A673 (cell line): ENCODE measurements around the gene ACOXL. TPM values are rescaled to one million over a fixed set of nuclear protein-coding genes. Genes with fewer than 3 reads are reported as not detected.

Experiments used
- BruUV-seq: library from RNA; stranded (reverse); fragments of 400-500 nt; replicated peaks from 2 replicates; lab custom pipeline; 2021; lab: Mats Ljungman, UMichigan
- CTCF ChIA-PET: fragments of 300-600 bp; sonication (Branson Sonifier 250); formaldehyde crosslinking; loops from one replicate; lab custom pipeline; 2022; ENCODE audit warnings: antibody characterized with exemption; lab: Charles Lee
- POLR2A ChIA-PET: fragments of 300-600 bp; sonication (Branson Sonifier 250); formaldehyde crosslinking; loops from one replicate; lab custom pipeline; 2022; ENCODE audit warnings: antibody characterized with exemption; ENCODE audit not compliant: low non-redundant PET; lab: Charles Lee
- DNase-seq: peaks from one replicate; pipeline ENCODE4 v3.0.0-alpha.2; 2015; ENCODE audit warnings: low spot score
- H3K27ac ChIP-seq: fragments of 200-600 bp; sonication (generic); 2 replicates; pipeline ENCODE4 v1.5.1; 2016; ENCODE audit warnings: mixed run types, low read depth, mild to moderate bottlenecking, mixed read lengths, antibody characterized with exemption, low read length; ENCODE audit not compliant: poor library complexity, severe bottlenecking
- H3K27me3 ChIP-seq: fragments of 200-600 bp; sonication (generic); replicated peaks from 2 replicates; pipeline ENCODE4 v1.6.1; 2017; ENCODE audit warnings: mixed run types, low read depth, mild to moderate bottlenecking, mixed read lengths, antibody characterized with exemption, low read length; ENCODE audit not compliant: insufficient read depth, poor library complexity
- H3K36me3 ChIP-seq: fragments of 200-600 bp; sonication (generic); 2 replicates; pipeline ENCODE4 v1.6.1; 2016; ENCODE audit warnings: mixed run types, mild to moderate bottlenecking, mixed read lengths, antibody characterized with exemption, low read length; ENCODE audit not compliant: insufficient read depth, poor library complexity, severe bottlenecking
- H3K4me1 ChIP-seq: fragments of 200-600 bp; sonication (generic); 2 replicates; pipeline ENCODE4 v1.6.1; 2017; ENCODE audit warnings: mixed run types, mild to moderate bottlenecking, mixed read lengths, antibody characterized with exemption, low read length; ENCODE audit not compliant: insufficient read depth, poor library complexity, severe bottlenecking
- H3K4me3 ChIP-seq: fragments of 200-600 bp; sonication (generic); 2 replicates; pipeline ENCODE4 v1.5.1; 2016; ENCODE audit warnings: low read depth, mixed run types, mild to moderate bottlenecking, mixed read lengths, low read length; ENCODE audit not compliant: poor library complexity, severe bottlenecking
- H3K9me3 ChIP-seq: fragments of 200-600 bp; sonication (generic); 2 replicates; pipeline ENCODE4 v1.6.1; 2016; ENCODE audit warnings: mixed run types, low read depth, mild to moderate bottlenecking, mixed read lengths, antibody characterized with exemption, low read length; ENCODE audit not compliant: poor library complexity, severe bottlenecking
- EZH2 ChIP-seq: fragments of 200-600 bp; sonication (generic); IDR thresholded peaks from 2 replicates; pipeline ENCODE4 v1.6.1; 2017; ENCODE audit warnings: borderline replicate concordance, low read depth, mild to moderate bottlenecking, mixed read lengths, antibody characterized with exemption, low read length; ENCODE audit not compliant: poor library complexity, severe bottlenecking
- intact Hi-C: fragments of 100-400 bp; cut with micrococcal nuclease; formaldehyde crosslinking; loops from one replicate; pipeline ENCODE4 v1.10.0; 2022; ENCODE audit not compliant: unreplicated experiment
- total RNA-seq: library from RNA; stranded (reverse); gene quantifications from 2 replicates; pipeline ENCODE4 v1.2.3, GENCODE V29; 2021
- TF ChIP-seq, protein P1 (sequence below): fragments of 300-800, 200-600 bp; sonication (generic); conservative IDR thresholded peaks from 2 replicates; pipeline ENCODE4 v1.5.1; 2017; ENCODE audit warnings: low read depth, mild to moderate bottlenecking, antibody characterized with exemption, low read length, moderate library complexity, mixed read lengths

The ACOXL gene
- total RNA-seq, 1 experiment from 2014 or later: not detected

DNA sequence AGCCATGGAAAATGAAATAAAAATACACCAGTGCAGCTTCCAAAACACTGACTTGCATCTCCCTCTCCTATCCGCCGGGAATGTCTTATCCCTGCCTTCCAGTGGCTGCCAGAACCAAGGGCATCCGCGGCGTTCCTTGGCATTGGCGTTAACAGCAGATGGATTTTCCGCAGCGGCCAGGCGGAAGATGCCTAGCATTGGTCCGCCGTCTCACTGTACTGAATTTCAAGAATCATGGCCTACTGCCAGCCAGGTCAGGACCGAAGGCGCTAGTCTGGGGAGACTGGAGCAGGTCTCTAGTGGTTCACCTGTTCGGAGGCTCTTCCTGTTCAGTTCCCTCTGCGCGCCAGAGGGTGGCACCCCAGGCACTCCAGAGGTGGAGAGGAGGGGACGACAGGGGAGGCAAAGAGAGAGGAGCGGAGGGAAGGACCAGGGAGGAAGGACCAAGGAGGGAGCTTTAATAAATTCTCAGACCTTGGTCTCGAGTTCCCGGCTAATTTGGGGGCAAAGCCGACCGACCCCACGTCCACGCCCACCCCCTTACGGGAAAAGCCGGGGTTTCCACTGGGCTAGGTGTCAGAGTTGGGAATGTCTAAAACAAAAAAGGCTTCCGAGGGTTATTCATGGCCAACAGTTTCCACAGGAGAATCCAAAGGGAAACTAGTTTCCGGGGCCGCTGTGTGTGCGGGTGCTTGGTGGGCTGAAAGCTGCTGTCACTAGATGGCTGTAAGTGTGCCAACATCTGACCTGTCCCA is 384.6 kb downstream of the ACOXL start:
- Histone ChIP-seq H3K4me1 (peaks cover 6% of the 10 kb centered on the region), H3K4me3 (peak overlapping the region; percentile 47), H3K36me3 (no peaks in the 10 kb centered on the region), H3K9me3 (no peaks in the 10 kb centered on the region), H3K27me3 (peaks cover 23% of the 10 kb centered on the region), H3K27ac (no peak overlapping the region)
- no TSS peak for BruUV-seq
- ChIA-PET POLR2A (no interaction called here), CTCF (interaction anchor here (0.7 to 1.3 kb wide), 4 partner anchors 51 to 582 kb away, joined by 3 to 19 read pairs (median 3); no protein-coding TSS in a partner anchor)
- intact Hi-C loops: loop anchor here (2.0 to 5.0 kb wide), 2 partner anchors 340 to 582 kb away; no protein-coding TSS in a partner anchor
- no peak for TF ChIP-seq EZH2
- TF ChIP-seq, protein P1, sequence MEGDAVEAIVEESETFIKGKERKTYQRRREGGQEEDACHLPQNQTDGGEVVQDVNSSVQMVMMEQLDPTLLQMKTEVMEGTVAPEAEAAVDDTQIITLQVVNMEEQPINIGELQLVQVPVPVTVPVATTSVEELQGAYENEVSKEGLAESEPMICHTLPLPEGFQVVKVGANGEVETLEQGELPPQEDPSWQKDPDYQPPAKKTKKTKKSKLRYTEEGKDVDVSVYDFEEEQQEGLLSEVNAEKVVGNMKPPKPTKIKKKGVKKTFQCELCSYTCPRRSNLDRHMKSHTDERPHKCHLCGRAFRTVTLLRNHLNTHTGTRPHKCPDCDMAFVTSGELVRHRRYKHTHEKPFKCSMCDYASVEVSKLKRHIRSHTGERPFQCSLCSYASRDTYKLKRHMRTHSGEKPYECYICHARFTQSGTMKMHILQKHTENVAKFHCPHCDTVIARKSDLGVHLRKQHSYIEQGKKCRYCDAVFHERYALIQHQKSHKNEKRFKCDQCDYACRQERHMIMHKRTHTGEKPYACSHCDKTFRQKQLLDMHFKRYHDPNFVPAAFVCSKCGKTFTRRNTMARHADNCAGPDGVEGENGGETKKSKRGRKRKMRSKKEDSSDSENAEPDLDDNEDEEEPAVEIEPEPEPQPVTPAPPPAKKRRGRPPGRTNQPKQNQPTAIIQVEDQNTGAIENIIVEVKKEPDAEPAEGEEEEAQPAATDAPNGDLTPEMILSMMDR: peak; percentile 94
- peak; percentile 92 for DNase-seq

DNA sequence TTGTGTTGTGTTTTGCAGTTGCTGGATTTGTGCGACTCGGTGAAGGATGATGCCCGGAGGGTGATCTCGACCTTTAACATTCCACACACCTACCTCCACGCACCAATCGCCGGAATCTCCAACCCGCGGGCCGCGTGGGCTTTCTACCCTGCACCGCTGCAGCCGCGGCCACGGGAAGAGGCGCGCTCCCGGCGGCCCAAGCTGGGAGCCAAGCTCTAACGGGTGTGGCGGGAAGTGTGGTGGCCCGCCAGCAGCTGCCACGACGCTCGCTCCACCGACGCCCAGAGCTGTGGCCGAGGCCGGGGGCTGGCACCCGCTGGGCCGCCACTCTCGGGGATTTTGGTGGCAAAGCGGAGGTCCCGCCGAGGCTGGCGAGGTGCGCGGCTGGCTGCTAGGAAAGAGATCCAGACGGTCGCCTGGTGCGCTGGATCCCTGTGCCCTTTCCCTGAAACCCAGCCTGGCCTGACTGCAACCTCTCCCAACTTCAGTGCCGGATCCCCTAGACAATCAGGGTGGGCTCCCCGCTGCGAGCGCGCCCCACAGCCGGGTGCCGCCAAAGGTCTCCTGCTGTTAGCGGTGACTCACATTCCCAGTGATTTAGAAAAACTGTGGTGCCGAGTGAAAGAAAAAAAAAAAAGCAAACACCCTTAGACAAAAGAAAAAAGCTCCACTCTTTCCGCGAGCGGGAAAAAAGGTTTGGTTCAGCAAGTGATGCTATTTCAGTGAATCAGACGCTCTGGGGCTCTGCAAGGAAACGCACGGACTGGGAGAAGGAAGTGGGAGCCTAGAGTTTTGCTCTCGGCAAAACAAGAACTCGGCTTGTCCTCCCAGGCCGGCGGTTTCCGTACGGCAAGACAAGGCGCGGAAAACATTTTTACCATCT is 385.5 kb downstream of the ACOXL start:
- DNase-seq: peak; percentile 83
- ChIA-PET CTCF (interaction anchor here (0.6 to 1.3 kb wide), 7 partner anchors 50 to 581 kb away, joined by 3 to 19 read pairs (median 3); no protein-coding TSS in a partner anchor), POLR2A (no interaction called here)
- intact Hi-C loops: loop anchor here (2.0 to 5.0 kb wide), 2 partner anchors 339 to 581 kb away; no protein-coding TSS in a partner anchor
- no peaks in the 10 kb centered on the region for H3K36me3 ChIP-seq
- no peaks in the 10 kb centered on the region for H3K9me3 ChIP-seq
- no peak overlapping the region for H3K27ac ChIP-seq
- H3K27me3 ChIP-seq: peaks cover 23% of the 10 kb centered on the region
- peak overlapping the region; percentile 47 for H3K4me3 ChIP-seq
- BruUV-seq: no TSS peak
- H3K4me1 ChIP-seq: peaks cover 6% of the 10 kb centered on the region
- TF ChIP-seq, protein P1: no peak

DNA sequence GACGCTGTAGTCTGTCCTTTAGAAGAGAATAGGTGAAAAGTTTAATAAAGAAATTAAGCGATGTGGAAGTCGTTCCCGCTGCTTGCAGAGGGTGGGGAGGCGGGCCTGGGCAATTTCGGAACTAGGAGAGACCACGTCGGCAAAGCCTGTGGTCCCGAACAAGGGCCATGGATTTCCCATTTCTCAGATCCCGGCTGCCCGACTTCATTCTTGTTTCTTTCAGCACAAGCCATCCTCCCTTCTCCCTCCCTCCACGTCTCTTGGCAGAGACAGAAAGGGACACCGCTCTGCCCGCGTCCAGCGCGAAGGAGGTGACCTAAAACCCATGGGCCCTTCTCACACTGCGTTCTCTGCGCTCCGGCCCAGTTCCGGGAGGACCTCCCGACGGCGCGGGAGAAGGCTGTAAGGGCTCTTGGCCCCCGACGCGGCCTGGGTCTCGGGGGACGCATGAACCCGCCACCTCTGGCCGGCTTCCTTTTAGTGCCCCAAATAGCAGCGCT is 386.2 kb downstream of the ACOXL start:
- Histone ChIP-seq H3K36me3 (no peaks in the 10 kb centered on the region), H3K27ac (no peak overlapping the region), H3K27me3 (peaks cover 23% of the 10 kb centered on the region), H3K4me3 (peak overlapping the region; percentile 47), H3K4me1 (peaks cover 6% of the 10 kb centered on the region), H3K9me3 (no peaks in the 10 kb centered on the region)
- CTCF ChIA-PET: interaction anchor here (0.6 to 0.7 kb wide), 3 partner anchors 506 to 581 kb away, joined by 3 to 6 read pairs (median 4); no protein-coding TSS in a partner anchor
- DNase-seq: no peak
- POLR2A ChIA-PET: no interaction called here
- intact Hi-C loops: loop anchor here (5.0 kb wide), 1 partner anchor 339 kb away; no protein-coding TSS in a partner anchor
- no TSS peak for BruUV-seq
- TF ChIP-seq, protein P1: no peak
- TF ChIP-seq EZH2: no peak
